Type B pancreatic cell (in vitro differentiated cells): ENCODE measurements around the gene EFCC1. TPM values are rescaled to one million over a fixed set of nuclear protein-coding genes. Genes with fewer than 3 reads are reported as not detected.

Experiments
- DNase-seq: peaks from one replicate; pipeline ENCODE4 v3.0.0; 2021; ENCODE audit warnings: mixed read lengths; ENCODE audit not compliant: unreplicated experiment; ENCODE audit errors: extremely low spot score
- H3K27ac Mint-ChIP-seq: 2 replicates; pipeline ENCODE4 v1.8.0; 2021; ENCODE audit warnings: mild to moderate bottlenecking, mixed read lengths
- H3K27me3 Mint-ChIP-seq: 2 replicates; pipeline ENCODE4 v1.8.0; 2021; ENCODE audit warnings: mixed read lengths
- H3K36me3 Mint-ChIP-seq: 2 replicates; pipeline ENCODE4 v1.8.0; 2021; ENCODE audit warnings: mixed read lengths
- H3K4me1 Mint-ChIP-seq: one replicate; pipeline ENCODE4 v1.8.0; 2021; ENCODE audit warnings: mixed read lengths; ENCODE audit not compliant: unreplicated experiment
- H3K4me3 Mint-ChIP-seq: 2 replicates; pipeline ENCODE4 v1.8.0; 2021; ENCODE audit warnings: mild to moderate bottlenecking, mixed read lengths
- H3K9me3 Mint-ChIP-seq: 2 replicates; pipeline ENCODE4 v1.8.0; 2021; ENCODE audit warnings: mixed read lengths
- total RNA-seq: library from RNA; stranded (reverse); gene quantifications from 2 replicates; pipeline ENCODE4 v1.2.1, GENCODE V29; 2021; ENCODE audit warnings: low replicate concordance
- TF ChIP-seq, protein P1 (sequence below): fragments of 200-600 bp; sonication (generic); conservative IDR thresholded peaks from 2 replicates; pipeline ENCODE4 v1.5.0; 2021; ENCODE audit warnings: antibody characterized with exemption, mild to moderate bottlenecking

Gene EFCC1
- total RNA-seq, 1 donor from 2014 or later, result 2.2 TPM

DNA sequence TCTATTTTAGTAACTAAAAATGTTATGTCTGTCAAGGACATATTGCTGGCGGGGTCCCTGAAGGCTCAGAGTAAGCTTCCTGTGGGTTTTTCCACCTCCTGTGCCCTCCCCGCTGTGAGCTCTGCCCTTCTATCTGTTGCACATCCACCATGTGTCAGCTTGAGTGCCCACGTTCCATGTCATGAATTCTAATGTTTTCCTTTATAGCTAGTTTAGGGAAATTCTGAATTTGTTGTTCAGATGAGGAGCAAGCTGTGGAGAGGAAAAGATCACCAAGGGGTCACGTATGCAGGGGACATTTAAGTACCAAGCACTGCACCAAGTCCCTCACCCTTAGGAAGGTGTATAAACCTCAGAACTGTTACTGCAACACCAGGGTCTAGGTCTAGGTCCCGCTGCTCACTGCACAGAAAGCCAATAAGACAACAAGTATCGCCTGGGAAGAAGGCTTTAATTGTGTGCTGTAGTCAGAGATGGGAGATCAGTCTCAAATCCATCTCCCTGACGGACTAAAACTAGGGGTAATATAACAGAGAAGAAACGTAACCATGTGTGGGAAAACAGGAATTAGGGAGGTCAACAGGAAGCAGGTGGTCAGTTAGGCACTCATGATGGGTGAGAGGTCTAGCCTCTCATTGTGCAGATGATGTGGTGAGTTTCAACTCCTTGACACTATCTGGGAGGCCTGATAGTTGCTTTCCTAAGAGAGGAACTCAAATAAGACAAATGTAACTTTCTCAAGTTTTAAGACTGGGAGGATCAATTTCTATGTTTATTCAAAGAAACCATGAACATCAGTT, 69.2 kb downstream of the EFCC1 start:
- H3K9me3 Mint-ChIP-seq, result no peaks in the 10 kb centered on the region
- no peaks in the 10 kb centered on the region for H3K4me1 Mint-ChIP-seq
- no peak for DNase-seq
- no peaks in the 10 kb centered on the region for H3K36me3 Mint-ChIP-seq
- no peaks in the 10 kb centered on the region for H3K27me3 Mint-ChIP-seq
- no peak overlapping the region for H3K27ac Mint-ChIP-seq
- no peak overlapping the region for H3K4me3 Mint-ChIP-seq
- TF ChIP-seq, protein P1, sequence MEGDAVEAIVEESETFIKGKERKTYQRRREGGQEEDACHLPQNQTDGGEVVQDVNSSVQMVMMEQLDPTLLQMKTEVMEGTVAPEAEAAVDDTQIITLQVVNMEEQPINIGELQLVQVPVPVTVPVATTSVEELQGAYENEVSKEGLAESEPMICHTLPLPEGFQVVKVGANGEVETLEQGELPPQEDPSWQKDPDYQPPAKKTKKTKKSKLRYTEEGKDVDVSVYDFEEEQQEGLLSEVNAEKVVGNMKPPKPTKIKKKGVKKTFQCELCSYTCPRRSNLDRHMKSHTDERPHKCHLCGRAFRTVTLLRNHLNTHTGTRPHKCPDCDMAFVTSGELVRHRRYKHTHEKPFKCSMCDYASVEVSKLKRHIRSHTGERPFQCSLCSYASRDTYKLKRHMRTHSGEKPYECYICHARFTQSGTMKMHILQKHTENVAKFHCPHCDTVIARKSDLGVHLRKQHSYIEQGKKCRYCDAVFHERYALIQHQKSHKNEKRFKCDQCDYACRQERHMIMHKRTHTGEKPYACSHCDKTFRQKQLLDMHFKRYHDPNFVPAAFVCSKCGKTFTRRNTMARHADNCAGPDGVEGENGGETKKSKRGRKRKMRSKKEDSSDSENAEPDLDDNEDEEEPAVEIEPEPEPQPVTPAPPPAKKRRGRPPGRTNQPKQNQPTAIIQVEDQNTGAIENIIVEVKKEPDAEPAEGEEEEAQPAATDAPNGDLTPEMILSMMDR, result no peak

DNA sequence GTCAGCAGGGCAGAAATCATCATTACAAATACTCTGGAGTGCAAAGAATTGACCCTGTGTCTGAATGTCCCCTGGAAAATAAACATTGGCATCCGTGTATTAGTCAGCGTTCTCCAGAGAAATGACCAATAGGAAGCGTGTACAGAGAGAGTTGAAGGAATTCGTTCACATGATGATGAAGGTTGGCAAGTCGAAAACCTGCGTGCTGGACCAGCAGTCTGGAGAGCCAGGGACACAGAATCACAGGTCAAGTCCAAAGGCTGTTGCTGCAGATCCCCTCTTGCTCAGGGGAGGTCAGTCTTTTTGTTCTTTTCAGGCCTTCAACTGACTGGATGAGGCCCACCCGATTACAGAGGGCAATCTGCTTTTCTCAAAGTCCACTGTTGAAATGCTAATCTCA, 76.1 kb downstream of the EFCC1 start:
- no peaks in the 10 kb centered on the region for H3K36me3 Mint-ChIP-seq
- no peaks in the 10 kb centered on the region for H3K4me1 Mint-ChIP-seq
- H3K27ac Mint-ChIP-seq, result no peak overlapping the region
- no peaks in the 10 kb centered on the region for H3K9me3 Mint-ChIP-seq
- TF ChIP-seq, protein P1, result no peak
- no peak for DNase-seq
- H3K27me3 Mint-ChIP-seq, result no peaks in the 10 kb centered on the region
- H3K4me3 Mint-ChIP-seq, result no peak overlapping the region

DNA sequence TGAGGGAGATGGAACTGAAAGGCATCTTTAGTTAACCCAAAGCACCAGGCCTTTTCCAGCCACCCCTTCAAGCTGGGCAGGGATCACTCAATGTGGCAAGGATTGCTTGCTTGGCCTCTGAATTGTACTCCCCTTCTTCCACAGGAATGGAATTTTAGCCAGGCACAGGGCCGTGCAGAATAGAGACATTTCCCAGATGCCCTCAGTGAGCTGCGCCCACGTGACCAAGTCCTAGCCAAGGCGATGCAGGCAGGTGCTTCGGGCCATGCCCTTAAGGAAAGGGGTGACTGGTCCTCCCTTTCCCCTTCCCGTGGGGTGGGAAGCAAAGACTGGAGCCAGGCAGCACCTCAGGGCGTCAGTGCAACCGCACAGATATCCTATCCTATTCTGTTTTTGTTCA, 77.4 kb downstream of the EFCC1 start:
- TF ChIP-seq, protein P1, result no peak

DNA sequence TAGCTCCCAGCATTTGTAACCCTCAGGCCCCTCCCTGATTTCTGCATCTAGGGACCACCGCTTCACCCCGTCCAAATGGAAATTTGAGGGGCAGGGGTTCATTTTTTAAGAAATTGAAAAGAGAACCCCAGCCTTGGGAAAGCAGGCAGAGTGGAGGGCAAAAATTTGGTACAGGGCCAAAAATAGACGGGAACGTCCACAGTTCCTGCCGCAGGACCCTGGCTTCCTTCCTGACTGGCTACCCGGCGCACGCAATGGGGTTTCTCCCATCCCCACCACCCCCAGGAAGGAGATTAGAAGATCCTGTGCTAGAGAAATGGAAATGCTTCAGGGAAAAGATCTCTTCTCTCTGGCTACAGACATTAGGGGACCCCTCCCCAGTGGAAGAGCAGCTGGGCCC, 80.4 kb downstream of the EFCC1 start:
- no peak overlapping the region for H3K27ac Mint-ChIP-seq
- H3K27me3 Mint-ChIP-seq, result no peaks in the 10 kb centered on the region
- H3K4me1 Mint-ChIP-seq, result no peaks in the 10 kb centered on the region
- H3K36me3 Mint-ChIP-seq, result no peaks in the 10 kb centered on the region
- DNase-seq, result no peak
- TF ChIP-seq, protein P1, result no peak
- H3K4me3 Mint-ChIP-seq, result no peak overlapping the region
- H3K9me3 Mint-ChIP-seq, result no peaks in the 10 kb centered on the region

More for the DNA sequence above, 77.4 kb downstream of the EFCC1 start:
- no peaks in the 10 kb centered on the region for H3K4me1 Mint-ChIP-seq
- H3K27ac Mint-ChIP-seq, result no peak overlapping the region
- H3K9me3 Mint-ChIP-seq, result no peaks in the 10 kb centered on the region
- H3K4me3 Mint-ChIP-seq, result no peak overlapping the region
- no peaks in the 10 kb centered on the region for H3K36me3 Mint-ChIP-seq
- no peaks in the 10 kb centered on the region for H3K27me3 Mint-ChIP-seq
- DNase-seq, result no peak

DNA sequence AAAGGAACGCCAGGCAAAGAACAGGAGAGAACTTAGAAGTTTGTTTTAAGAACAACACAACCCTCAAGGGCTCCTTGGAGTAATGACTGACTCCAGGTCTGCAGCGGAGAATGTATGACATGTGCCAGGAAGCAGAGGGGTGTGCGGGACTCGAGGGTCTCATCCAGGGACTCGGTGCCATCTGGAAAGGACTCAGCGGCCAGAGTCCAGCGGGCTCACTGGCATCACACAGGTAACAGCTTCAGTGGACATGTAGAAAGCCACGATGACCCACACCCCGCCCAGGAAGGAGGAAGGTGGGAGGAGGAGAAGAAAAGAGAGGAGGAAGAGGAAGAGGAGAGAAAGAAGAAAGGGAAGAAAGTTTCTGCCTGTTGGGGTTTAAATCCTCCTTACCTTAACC, 80.9 kb downstream of the EFCC1 start:
- DNase-seq, result no peak
- no peaks in the 10 kb centered on the region for H3K36me3 Mint-ChIP-seq
- no peaks in the 10 kb centered on the region for H3K27me3 Mint-ChIP-seq
- H3K4me1 Mint-ChIP-seq, result no peaks in the 10 kb centered on the region
- H3K4me3 Mint-ChIP-seq, result no peak overlapping the region
- no peaks in the 10 kb centered on the region for H3K9me3 Mint-ChIP-seq
- no peak overlapping the region for H3K27ac Mint-ChIP-seq
- TF ChIP-seq, protein P1, result no peak
